Brain microvascular endothelial cell (primary cell): ENCODE data around the gene CPSF3.
A peak's percentile ranks its signal among the peaks of the same experiment; 100 is the strongest.

Experiments used
- DNase-seq: peaks from one replicate; pipeline ENCODE4 v3.0.0-alpha.2; 2020
- H3K27ac ChIP-seq: fragments of 250-450 bp; sonication (Bioruptor Pico); 2 replicates; pipeline ENCODE4 v1.5.1; 2020; ENCODE audit warnings: mild to moderate bottlenecking, moderate library complexity
- H3K27me3 ChIP-seq: fragments of 250-450 bp; sonication (Bioruptor Pico); replicated peaks from 2 replicates; pipeline ENCODE4 v1.5.1; 2020; ENCODE audit warnings: mild to moderate bottlenecking
- H3K36me3 ChIP-seq: fragments of 250-450 bp; sonication (Bioruptor Pico); replicated peaks from 2 replicates; pipeline ENCODE4 v1.5.1; 2020; ENCODE audit warnings: mild to moderate bottlenecking
- H3K4me3 ChIP-seq: 2 replicates; pipeline ENCODE4 v1.5.1; 2011; ENCODE audit warnings: low read depth, mild to moderate bottlenecking, control low read depth, low read length, moderate library complexity
- CTCF ChIP-seq: IDR thresholded peaks from 2 replicates; pipeline ENCODE4 v1.5.1; 2011; ENCODE audit warnings: low read depth, mild to moderate bottlenecking, moderate library complexity, low read length, control low read depth, inconsistent platforms; ENCODE audit errors: missing control alignments
- in situ Hi-C: cut with HindIII; loops from 2 replicates; pipeline ENCODE4 v1.10.0; 2017; ENCODE audit warnings: low sequenced_read_pairs, low pct_ligation_motif_present

Gene CPSF3

GRCh38 chr2:9423100-9423921 is at the start of gene CPSF3, which contains the start of gene ITGB1BP1:
TSS of gene CPSF3 (plus strand) at chr2:9423654. CDS start at chr2:9423774, 120 bp downstream.
TSS of gene ITGB1BP1 (minus strand) at chr2:9423528. CDS start at chr2:9418697, 4,831 bp downstream.
- no peaks in the 10 kb centered on the region for H3K36me3 ChIP-seq
- no peak for TF ChIP-seq CTCF
- DNase-seq: peak; percentile 93
- H3K27me3 ChIP-seq: no peaks in the 10 kb centered on the region
- peak within 1 kb of the TSS; percentile 96 for H3K4me3 ChIP-seq
- in situ Hi-C loops: no loop called here
- peak within 1 kb of the TSS; percentile 75 for H3K27ac ChIP-seq

GRCh38 chr2:9374071-9374730 is 49.3 kb upstream of the CPSF3 start:
- Histone ChIP-seq H3K4me3 (no peak overlapping the region), H3K36me3 (peaks cover 54% of the 10 kb centered on the region), H3K27ac (no peak overlapping the region), H3K27me3 (no peaks in the 10 kb centered on the region)
- DNase-seq: no peak
- no peak for TF ChIP-seq CTCF
- in situ Hi-C loops: no loop called here

GRCh38 chr2:9375857-9376428 is 47.5 kb upstream of the CPSF3 start:
- Histone ChIP-seq H3K27ac (no peak overlapping the region), H3K36me3 (peaks cover 41% of the 10 kb centered on the region), H3K4me3 (no peak overlapping the region), H3K27me3 (no peaks in the 10 kb centered on the region)
- DNase-seq: no peak
- in situ Hi-C loops: no loop called here
- no peak for TF ChIP-seq CTCF

GRCh38 chr2:9377461-9378097 is 45.9 kb upstream of the CPSF3 start:
- no peaks in the 10 kb centered on the region for H3K27me3 ChIP-seq
- H3K27ac ChIP-seq: peak overlapping the region; percentile 61
- H3K4me3 ChIP-seq: no peak overlapping the region
- no peak for DNase-seq
- TF ChIP-seq CTCF: no peak
- peaks cover 37% of the 10 kb centered on the region for H3K36me3 ChIP-seq
- in situ Hi-C loops: no loop called here

- in situ Hi-C loops: no loop called here
- Histone ChIP-seq H3K36me3 (peaks cover 34% of the 10 kb centered on the region), H3K27ac (peak overlapping the region; percentile 61), H3K4me3 (no peak overlapping the region), H3K27me3 (no peaks in the 10 kb centered on the region)
- DNase-seq: peak; percentile 86
- no peak for TF ChIP-seq CTCF
These were observed 44.7 kb upstream of the CPSF3 start for GRCh38 chr2:9378433-9379390.
